Measurements from ENCODE around the gene KIF11.
"Not testable (repeated sequence)": the region's sequence is repeated elsewhere in the genome, so short reads cannot be mapped to it uniquely, and the experiment has no call there.

Gene KIF11

GRCh38 chr10:92591550-92592022 is 1.3 kb upstream of the KIF11 start:
- DNase-seq: peak; percentile 80

GRCh38 chr10:92593619-92594588 is 974 bp downstream of the KIF11 start:
- DNase-seq: no peak

- DNase-seq: no peak
Observed at GRCh38 chr10:92595505-92595904, 2.6 kb downstream of the KIF11 start.

GRCh38 chr10:92598321-92598720 is 5.4 kb downstream of the KIF11 start:
- DNase-seq: no peak

GRCh38 chr10:92604841-92605240 is 11.9 kb downstream of the KIF11 start:
- no peak for DNase-seq

GRCh38 chr10:92615515-92615914 is 22.6 kb downstream of the KIF11 start:
- no peak for DNase-seq

- DNase-seq: no peak
Observed at GRCh38 chr10:92619368-92619767, 26.4 kb downstream of the KIF11 start.

- no peak for DNase-seq
Observed at GRCh38 chr10:92627845-92628480, 35.0 kb downstream of the KIF11 start.

- DNase-seq: no peak
Observed at GRCh38 chr10:92629945-92630344, 37.0 kb downstream of the KIF11 start.

- DNase-seq: no peak
Observed at GRCh38 chr10:92638037-92638436, 45.1 kb downstream of the KIF11 start.

- DNase-seq: no peak
Observed at GRCh38 chr10:92640107-92640506, 47.2 kb downstream of the KIF11 start.

GRCh38 chr10:92641492-92641891 is 48.6 kb downstream of the KIF11 start:
- DNase-seq: no peak

GRCh38 chr10:92644921-92645320 is 52.0 kb downstream of the KIF11 start:
- DNase-seq: no peak

- DNase-seq: not testable (repeated sequence)
Observed at GRCh38 chr10:92650864-92651263, 57.9 kb downstream of the KIF11 start.

- DNase-seq: no peak
Observed at GRCh38 chr10:92655426-92655825, 62.5 kb downstream of the KIF11 start.

GRCh38 chr10:92656266-92656961 is 63.5 kb downstream of the KIF11 start:
- DNase-seq: no peak

- DNase-seq: no peak
Observed at GRCh38 chr10:92657024-92657423, 64.1 kb downstream of the KIF11 start.

- no peak for DNase-seq
Observed at GRCh38 chr10:92662848-92663247, 69.9 kb downstream of the KIF11 start.

- DNase-seq: no peak
Observed at GRCh38 chr10:92664322-92664721, 71.4 kb downstream of the KIF11 start.

GRCh38 chr10:92667078-92667477 is 74.1 kb downstream of the KIF11 start:
- DNase-seq: no peak

GRCh38 chr10:92677708-92678107 is 84.8 kb downstream of the KIF11 start:
- no peak for DNase-seq

- no peak for DNase-seq
Observed at GRCh38 chr10:92678206-92678605, 85.3 kb downstream of the KIF11 start.

GRCh38 chr10:92681306-92681834 is 88.4 kb downstream of the KIF11 start:
- no peak for DNase-seq
